ENCODE data around the gene OR6S1. TPM values are rescaled to one million over a fixed set of nuclear protein-coding genes. Genes with fewer than 3 reads are reported as not detected.

OR6S1 gene
- not detected in 5 replicates for total RNA-seq (2022; extraction: Qiagen RNA extraction; ENCODE audit: low read depth)

GRCh38 chr14:20641591-20641990, at the start of gene OR6S1:
OR6S1 (minus strand) TSS chr14:20641691; CDS start chr14:20641691, 0 bp downstream.

GRCh38 chr14:20688167-20688839, 46.8 kb upstream of the OR6S1 start, which contains the start of gene ANG:
ANG (plus strand) TSS chr14:20688764; CDS start chr14:20693565, 4,801 bp downstream.

GRCh38 chr14:20683891-20684661, 42.6 kb upstream of the OR6S1 start, which contains the start of gene RNASE4:
RNASE4 (plus strand) TSS chr14:20684560; CDS start chr14:20699372, 14,812 bp downstream.

GRCh38 chr14:20591235-20591634, 50.3 kb downstream of the OR6S1 start, which contains the start of gene RNASE12:
RNASE12 (minus strand) TSS chr14:20591376; CDS start chr14:20590723, 653 bp downstream.

Other genes with a start within 250 kb of the OR6S1 start
- gene TEP1, start 228.2 kb downstream of the OR6S1 start, total RNA-seq (2022; extraction: Qiagen RNA extraction; ENCODE audit: low read depth) = 8.3 to 10.6 TPM (median 9.2 TPM) in 5 replicates
- not detected in 5 replicates for gene KLHL33, start 205.5 kb downstream of the OR6S1 start, total RNA-seq (2022; extraction: Qiagen RNA extraction; ENCODE audit: low read depth)
- 23.8 to 28.4 TPM (median 25.2 TPM) in 5 replicates for gene OSGEP, start 186.9 kb downstream of the OR6S1 start, total RNA-seq (2022; extraction: Qiagen RNA extraction; ENCODE audit: low read depth)
- 248 to 258 TPM (median 252 TPM) in 5 replicates for gene APEX1, start 186.5 kb downstream of the OR6S1 start, total RNA-seq (2022; extraction: Qiagen RNA extraction; ENCODE audit: low read depth)
- 28.5 to 38.8 TPM (median 31.7 TPM) in 5 replicates for gene PIP4P1, start 180.3 kb downstream of the OR6S1 start, total RNA-seq (2022; extraction: Qiagen RNA extraction; ENCODE audit: low read depth)
- 156 to 183 TPM (median 162 TPM) in 5 replicates for gene PNP, start 172.3 kb downstream of the OR6S1 start, total RNA-seq (2022; extraction: Qiagen RNA extraction; ENCODE audit: low read depth)
- 0.11 to 0.42 TPM (median 0.20 TPM) in 4 of 5 replicates, not detected in the other for gene RNASE10, start 136.2 kb downstream of the OR6S1 start, total RNA-seq (2022; extraction: Qiagen RNA extraction; ENCODE audit: low read depth)
- not detected in 5 replicates for gene RNASE9, start 80.6 kb downstream of the OR6S1 start, total RNA-seq (2022; extraction: Qiagen RNA extraction; ENCODE audit: low read depth)
- gene RNASE11, start 53.7 kb downstream of the OR6S1 start, total RNA-seq (2022; extraction: Qiagen RNA extraction; ENCODE audit: low read depth) = not detected in 5 replicates
- gene RNASE12, start 50.3 kb downstream of the OR6S1 start, total RNA-seq (2022; extraction: Qiagen RNA extraction; ENCODE audit: low read depth) = not detected in 5 replicates
- gene RNASE4, start 42.9 kb upstream of the OR6S1 start, total RNA-seq (2022; extraction: Qiagen RNA extraction; ENCODE audit: low read depth) = 5.6 to 10.0 TPM (median 7.3 TPM) in 5 replicates
- 8.0 to 12.4 TPM (median 10.5 TPM) in 5 replicates for gene ANG, start 47.1 kb upstream of the OR6S1 start, total RNA-seq (2022; extraction: Qiagen RNA extraction; ENCODE audit: low read depth)
- not detected in 5 replicates for gene EDDM3A, start 104.2 kb upstream of the OR6S1 start, total RNA-seq (2022; extraction: Qiagen RNA extraction; ENCODE audit: low read depth)
- gene EDDM3B, start 126.7 kb upstream of the OR6S1 start, total RNA-seq (2022; extraction: Qiagen RNA extraction; ENCODE audit: low read depth) = not detected in 5 replicates
- not detected in 5 replicates for gene RNASE6, start 139.6 kb upstream of the OR6S1 start, total RNA-seq (2022; extraction: Qiagen RNA extraction; ENCODE audit: low read depth)
- gene RNASE1, start 161.2 kb upstream of the OR6S1 start, total RNA-seq (2022; extraction: Qiagen RNA extraction; ENCODE audit: low read depth) = 0.17 to 0.50 TPM (median 0.27 TPM) in 4 of 5 replicates, not detected in the other
- not detected in 5 replicates for gene RNASE3, start 249.7 kb upstream of the OR6S1 start, total RNA-seq (2022; extraction: Qiagen RNA extraction; ENCODE audit: low read depth)

All from A549 treated with GW870086 at 1 μM for 4 hours (cell line).